Esophagus muscularis mucosa (tissue), 4 donors: ENCODE measurements around the gene CACHD1. TPM values are rescaled to one million over a fixed set of nuclear protein-coding genes. Genes with fewer than 3 reads are reported as not detected.
"Not testable (repeated sequence)": the region's sequence is repeated elsewhere in the genome, so short reads cannot be mapped to it uniquely, and the experiment has no call there.

Experiments used
- DNase-seq: peaks from one replicate; pipeline ENCODE4 v3.0.0-alpha.2; 2017; ENCODE audit errors: extremely low spot score
- H3K27ac ChIP-seq, 4 donors: fragments of 200-600 bp; sonication (generic); replicated peaks in 1 of 4; 1 replicate in 3 of 4; 2 replicates in 1 of 4; pipeline ENCODE4 v1.5.1; 2016 to 2019; ENCODE audit warnings: mild to moderate bottlenecking in 1 of 4
- H3K27me3 ChIP-seq, 4 donors: fragments of 200-600 bp; sonication (generic); one replicate each; pipeline versions ENCODE4 v1.5.1 to v1.6.0; 2016 to 2019
- H3K36me3 ChIP-seq, 4 donors: fragments of 200-600 bp; sonication (generic); one replicate each; pipeline ENCODE4 v1.5.1; 2016 to 2019
- H3K4me1 ChIP-seq, 4 donors: fragments of 200-600 bp; sonication (generic); one replicate each; pipeline ENCODE4 v1.5.1; 2016 to 2019
- H3K4me3 ChIP-seq, 4 donors: fragments of 200-600 bp; sonication (generic); 1 replicate in 2 of 4; 2 replicates in 2 of 4; pipeline ENCODE4 v1.5.1; 2016 to 2019; ENCODE audit warnings: mild to moderate bottlenecking in 4 of 4, moderate library complexity in 1 of 4
- H3K9me3 ChIP-seq, 4 donors: fragments of 200-600 bp; sonication (generic); 1 replicate in 3 of 4; 2 replicates in 1 of 4; pipeline ENCODE4 v1.5.1; 2016 to 2019
- EP300 ChIP-seq: sonication (generic); formaldehyde crosslinking; IDR thresholded peaks from one replicate; pipeline ENCODE4 v1.6.1; 2017; ENCODE audit warnings: antibody characterized with exemption
- POLR2A ChIP-seq: fragments of 450-650 bp; IDR thresholded peaks from one replicate; pipeline ENCODE4 v1.6.1; 2017; ENCODE audit warnings: antibody characterized with exemption, moderate library complexity, mild to moderate bottlenecking, low read depth
- POLR2AphosphoS5 ChIP-seq, 2 donors: sonication (generic); formaldehyde crosslinking; IDR thresholded peaks; one replicate each; pipeline ENCODE4 v1.6.1; 2017; ENCODE audit warnings: antibody characterized with exemption in 2 of 2
- WGBS: methylation state at CpG from one replicate; pipeline ENCODE4 v1.1.5; 2018; 5-methylcytosine and 5-hydroxymethylcytosine counted together
- intact Hi-C: fragments of 100-400 bp; cut with DNase I; formaldehyde crosslinking; loops from one replicate; pipeline ENCODE4 v1.15.1; 2023
- total RNA-seq, 4 donors: library from RNA; depleted of rRNA; stranded (reverse); fragments of >200 nt; gene quantifications; one replicate each; pipeline versions ENCODE4 v1.1.0 to v1.2.1, GENCODE V29; 2016
- TF ChIP-seq, protein P1 (sequence below), 3 experiments: fragments of 200-600 bp in 2 of 3; fragments of 450-650 bp in 1 of 3; sonication (generic) in 2 of 3; IDR thresholded peaks; one replicate each; pipeline ENCODE4 v1.5.1; 2017 to 2019; ENCODE audit warnings: antibody characterized with exemption in 3 of 3, mild to moderate bottlenecking in 2 of 3, moderate library complexity in 1 of 3

The CACHD1 gene
- total RNA-seq, 4 donors from 2014 or later = 6.6 to 10.7 (median 10.1) TPM

GRCh38 chr1:64608651-64609048 lies 138.7 kb downstream of the CACHD1 start:
- WGBS = 89% methylated on average over 6 of the region's 6 CpGs
- Histone ChIP-seq H3K4me3 (no peak overlapping the region), H3K27ac (no peak overlapping the region), H3K27me3 (no peaks in the 10 kb centered on the region), H3K9me3 (no peaks in the 10 kb centered on the region), H3K36me3 (peaks cover 0 to 10% (median 1%) of the 10 kb centered on the region in 4 donors), H3K4me1 (no peaks in the 10 kb centered on the region)
- no peak for DNase-seq
- intact Hi-C loops = no loop called here
- TF ChIP-seq, protein P1, sequence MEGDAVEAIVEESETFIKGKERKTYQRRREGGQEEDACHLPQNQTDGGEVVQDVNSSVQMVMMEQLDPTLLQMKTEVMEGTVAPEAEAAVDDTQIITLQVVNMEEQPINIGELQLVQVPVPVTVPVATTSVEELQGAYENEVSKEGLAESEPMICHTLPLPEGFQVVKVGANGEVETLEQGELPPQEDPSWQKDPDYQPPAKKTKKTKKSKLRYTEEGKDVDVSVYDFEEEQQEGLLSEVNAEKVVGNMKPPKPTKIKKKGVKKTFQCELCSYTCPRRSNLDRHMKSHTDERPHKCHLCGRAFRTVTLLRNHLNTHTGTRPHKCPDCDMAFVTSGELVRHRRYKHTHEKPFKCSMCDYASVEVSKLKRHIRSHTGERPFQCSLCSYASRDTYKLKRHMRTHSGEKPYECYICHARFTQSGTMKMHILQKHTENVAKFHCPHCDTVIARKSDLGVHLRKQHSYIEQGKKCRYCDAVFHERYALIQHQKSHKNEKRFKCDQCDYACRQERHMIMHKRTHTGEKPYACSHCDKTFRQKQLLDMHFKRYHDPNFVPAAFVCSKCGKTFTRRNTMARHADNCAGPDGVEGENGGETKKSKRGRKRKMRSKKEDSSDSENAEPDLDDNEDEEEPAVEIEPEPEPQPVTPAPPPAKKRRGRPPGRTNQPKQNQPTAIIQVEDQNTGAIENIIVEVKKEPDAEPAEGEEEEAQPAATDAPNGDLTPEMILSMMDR (IDR thresholded peaks at IDR 0.05) = no peak
- TF ChIP-seq EP300 = no peak
- TF ChIP-seq POLR2AphosphoS5 (IDR thresholded peaks at IDR 0.05) = no peak
- no peak for TF ChIP-seq POLR2A

GRCh38 chr1:64610950-64611349 lies 141.0 kb downstream of the CACHD1 start:
- DNase-seq, H3K27me3 ChIP-seq, H3K36me3 ChIP-seq, H3K4me1 ChIP-seq, intact Hi-C loops, H3K27ac ChIP-seq, H3K9me3 ChIP-seq, H3K4me3 ChIP-seq: not testable (repeated sequence)
- WGBS = 95% methylated on average over 3 of the region's 3 CpGs

DNA sequence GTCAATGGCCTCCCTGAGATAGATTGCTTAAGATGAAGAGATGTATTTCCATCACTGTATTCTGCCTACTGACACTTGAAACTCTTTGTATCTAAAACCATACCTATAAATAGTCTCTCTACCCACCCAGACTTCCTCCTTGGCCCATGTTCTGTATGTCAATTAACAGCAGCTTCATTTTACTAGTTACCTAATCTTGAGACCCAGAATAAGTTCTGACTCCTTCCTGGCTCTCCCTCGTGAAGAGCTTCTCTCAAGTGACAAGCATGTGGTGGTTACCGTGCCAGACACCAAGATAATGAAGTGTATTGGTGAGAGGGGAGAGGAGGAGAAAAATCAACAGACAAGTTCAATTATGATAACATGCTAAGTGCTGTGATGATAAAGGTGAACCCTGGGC lies 146.1 kb downstream of the CACHD1 start:
- WGBS = 53% methylated on average over 2 of the region's 2 CpGs
- intact Hi-C loops = no loop called here
- no peak overlapping the region for H3K4me3 ChIP-seq
- no peak for DNase-seq
- no peaks in the 10 kb centered on the region for H3K27me3 ChIP-seq
- TF ChIP-seq POLR2AphosphoS5 (IDR thresholded peaks at IDR 0.05) (no peak), EP300 (no peak), POLR2A (no peak)
- TF ChIP-seq, protein P1 (IDR thresholded peaks at IDR 0.05) = no peak
- no peak overlapping the region for H3K27ac ChIP-seq
- H3K9me3 ChIP-seq = no peaks in the 10 kb centered on the region
- H3K4me1 ChIP-seq = peaks cover 0 to 7% (median 0%) of the 10 kb centered on the region in 4 donors
- no peaks in the 10 kb centered on the region for H3K36me3 ChIP-seq

DNA sequence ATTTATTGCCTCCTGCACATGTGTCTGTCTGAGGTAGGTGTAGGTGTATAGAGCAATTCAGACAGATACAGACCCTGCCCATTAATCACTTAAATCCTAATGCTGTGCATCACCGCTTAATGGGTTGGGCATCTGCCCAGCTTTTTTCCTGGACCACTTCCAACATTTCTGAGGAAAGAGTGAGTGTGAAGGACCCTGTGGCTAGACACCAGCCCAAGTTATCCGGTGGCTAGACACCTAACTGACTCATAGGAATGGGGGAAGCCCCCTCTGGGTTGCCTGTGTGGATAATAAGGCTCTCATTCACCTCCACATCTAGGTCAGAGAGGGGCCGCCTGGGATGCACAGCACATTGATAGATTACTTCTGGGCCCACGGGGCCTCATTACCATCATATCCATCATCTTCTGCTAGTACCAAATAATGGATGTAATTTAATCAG lies 153.8 kb downstream of the CACHD1 start:
- TF ChIP-seq POLR2AphosphoS5 (IDR thresholded peaks at IDR 0.05) = no peak
- H3K36me3 ChIP-seq = no peaks in the 10 kb centered on the region
- no peaks in the 10 kb centered on the region for H3K9me3 ChIP-seq
- peaks cover 7 to 23% (median 17%) of the 10 kb centered on the region in 4 donors for H3K4me1 ChIP-seq
- no peak overlapping the region for H3K4me3 ChIP-seq
- WGBS = 28% methylated on average over 4 of the region's 4 CpGs
- DNase-seq = no peak
- no peak overlapping the region for H3K27ac ChIP-seq
- intact Hi-C loops = no loop called here
- no peaks in the 10 kb centered on the region for H3K27me3 ChIP-seq

DNA sequence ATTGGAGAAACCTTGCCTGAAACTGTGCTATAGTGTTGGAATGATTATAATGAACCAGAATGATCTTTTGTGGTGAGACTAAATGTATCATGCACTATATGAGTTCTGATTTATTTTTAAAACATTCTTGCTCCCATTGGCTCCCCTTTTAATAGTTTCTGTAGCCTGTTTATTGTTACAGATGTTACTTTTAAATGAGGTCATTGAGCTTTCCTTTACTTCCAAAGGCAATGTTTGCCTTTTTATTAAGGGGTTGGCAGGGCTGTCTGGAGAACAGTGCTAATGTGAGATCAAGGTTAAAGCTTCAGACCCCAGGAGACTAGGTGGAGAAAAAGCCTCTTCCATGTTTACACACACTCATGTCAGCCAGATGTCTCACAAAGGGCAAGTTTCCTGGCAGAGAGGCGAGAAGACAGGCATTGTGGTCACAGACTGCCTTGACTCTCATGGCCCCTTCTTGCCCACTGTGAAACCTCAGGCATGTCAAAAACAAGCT lies 154.3 kb downstream of the CACHD1 start:
- Histone ChIP-seq H3K36me3 (no peaks in the 10 kb centered on the region), H3K4me3 (no peak overlapping the region), H3K4me1 (peaks cover 7 to 23% (median 17%) of the 10 kb centered on the region in 4 donors), H3K27ac (peak overlapping the region in 3 of 4 donors; percentile 2 to 17 (median 4)), H3K9me3 (no peaks in the 10 kb centered on the region), H3K27me3 (no peaks in the 10 kb centered on the region)
- 50% methylated on average over 1 of the region's 1 CpG for WGBS
- no peak for TF ChIP-seq EP300
- no peak for TF ChIP-seq POLR2AphosphoS5 (IDR thresholded peaks at IDR 0.05)
- TF ChIP-seq, protein P1 (IDR thresholded peaks at IDR 0.05) = no peak
- TF ChIP-seq POLR2A = no peak
- intact Hi-C loops = no loop called here
- no peak for DNase-seq

- Histone ChIP-seq H3K4me3 (no peak overlapping the region), H3K9me3 (no peaks in the 10 kb centered on the region), H3K27me3 (no peaks in the 10 kb centered on the region), H3K27ac (peak overlapping the region in 3 of 4 donors; percentile 2 to 17 (median 4)), H3K4me1 (peaks cover 7 to 23% (median 17%) of the 10 kb centered on the region in 4 donors), H3K36me3 (no peaks in the 10 kb centered on the region)
- 35% methylated on average over 2 of the region's 2 CpGs for WGBS
- TF ChIP-seq POLR2A (no peak), POLR2AphosphoS5 (IDR thresholded peaks at IDR 0.05) (no peak), EP300 (no peak)
- TF ChIP-seq, protein P1 (IDR thresholded peaks at IDR 0.05) = no peak
- intact Hi-C loops = no loop called here
- DNase-seq = no peak
Observed at GRCh38 chr1:64624808-64625207, 154.9 kb downstream of the CACHD1 start.
